Fibroblast of pulmonary artery (primary cell): Measurements from ENCODE around the gene PDZD7.
A peak's percentile ranks its signal among the peaks of the same experiment; 100 is the strongest.

Source experiments
- DNase-seq: peaks from one replicate; pipeline ENCODE4 v3.0.0-alpha.2; 2010; ENCODE audit warnings: low read depth
- H3K4me3 ChIP-seq: replicated peaks from 2 replicates; pipeline ENCODE4 v1.5.1; 2011; ENCODE audit warnings: low read depth, mild to moderate bottlenecking, control low read depth, low read length, moderate library complexity
- CTCF ChIP-seq: IDR thresholded peaks from 2 replicates; pipeline ENCODE4 v1.5.1; 2011; ENCODE audit warnings: mild to moderate bottlenecking, control low read depth, low read length, inconsistent platforms; ENCODE audit errors: missing control alignments

The PDZD7 gene

DNA sequence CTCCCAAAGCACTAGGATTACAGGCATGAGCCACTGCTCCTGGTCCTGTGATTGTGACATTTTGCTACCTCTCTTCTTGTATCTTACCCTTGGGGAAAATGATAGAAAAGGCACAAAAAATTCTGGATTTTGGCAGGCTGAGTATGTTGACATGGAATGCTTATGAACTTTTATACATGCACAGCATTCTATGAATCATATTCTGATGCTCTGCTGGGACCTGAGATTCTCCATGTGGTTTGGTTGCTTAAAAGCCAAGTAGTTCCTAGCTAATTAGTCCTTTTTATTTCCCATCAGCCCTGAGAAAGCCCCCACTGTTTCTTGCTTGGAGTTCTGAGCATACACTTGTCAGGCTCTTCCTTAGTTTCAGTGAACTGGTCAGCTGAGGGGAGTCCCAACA, 22.6 kb upstream of the PDZD7 start:
- DNase-seq: no peak
- TF ChIP-seq CTCF: no peak
- H3K4me3 ChIP-seq: no peak overlapping the region

DNA sequence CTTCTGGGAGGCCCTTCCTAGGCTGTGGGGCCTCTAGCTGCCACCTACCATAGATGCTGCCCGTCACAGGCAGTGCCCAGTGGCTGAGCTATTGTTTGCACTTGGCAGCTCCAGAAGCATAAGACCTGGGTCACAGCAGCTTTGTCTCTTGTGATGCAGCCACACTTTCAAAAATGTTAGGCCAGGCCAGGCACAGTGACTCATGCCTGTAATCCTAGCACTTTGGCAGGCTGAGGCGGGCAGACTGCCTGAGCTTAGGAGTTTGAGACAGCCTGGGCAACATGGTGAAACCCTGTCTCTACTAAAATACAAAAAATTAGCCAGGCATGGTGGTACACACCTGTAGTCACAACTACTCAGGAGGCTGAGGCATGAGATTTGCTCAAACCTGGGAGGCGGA, 21.4 kb upstream of the PDZD7 start:
- H3K4me3 ChIP-seq: no peak overlapping the region
- peak; percentile 70 for DNase-seq
- no peak for TF ChIP-seq CTCF

- peak overlapping the region; percentile 10 for H3K4me3 ChIP-seq
- peak; percentile 67 for TF ChIP-seq CTCF
- DNase-seq: peak; percentile 49
Observed at GRCh38 chr10:101050208-101051069, 19.5 kb upstream of the PDZD7 start.

DNA sequence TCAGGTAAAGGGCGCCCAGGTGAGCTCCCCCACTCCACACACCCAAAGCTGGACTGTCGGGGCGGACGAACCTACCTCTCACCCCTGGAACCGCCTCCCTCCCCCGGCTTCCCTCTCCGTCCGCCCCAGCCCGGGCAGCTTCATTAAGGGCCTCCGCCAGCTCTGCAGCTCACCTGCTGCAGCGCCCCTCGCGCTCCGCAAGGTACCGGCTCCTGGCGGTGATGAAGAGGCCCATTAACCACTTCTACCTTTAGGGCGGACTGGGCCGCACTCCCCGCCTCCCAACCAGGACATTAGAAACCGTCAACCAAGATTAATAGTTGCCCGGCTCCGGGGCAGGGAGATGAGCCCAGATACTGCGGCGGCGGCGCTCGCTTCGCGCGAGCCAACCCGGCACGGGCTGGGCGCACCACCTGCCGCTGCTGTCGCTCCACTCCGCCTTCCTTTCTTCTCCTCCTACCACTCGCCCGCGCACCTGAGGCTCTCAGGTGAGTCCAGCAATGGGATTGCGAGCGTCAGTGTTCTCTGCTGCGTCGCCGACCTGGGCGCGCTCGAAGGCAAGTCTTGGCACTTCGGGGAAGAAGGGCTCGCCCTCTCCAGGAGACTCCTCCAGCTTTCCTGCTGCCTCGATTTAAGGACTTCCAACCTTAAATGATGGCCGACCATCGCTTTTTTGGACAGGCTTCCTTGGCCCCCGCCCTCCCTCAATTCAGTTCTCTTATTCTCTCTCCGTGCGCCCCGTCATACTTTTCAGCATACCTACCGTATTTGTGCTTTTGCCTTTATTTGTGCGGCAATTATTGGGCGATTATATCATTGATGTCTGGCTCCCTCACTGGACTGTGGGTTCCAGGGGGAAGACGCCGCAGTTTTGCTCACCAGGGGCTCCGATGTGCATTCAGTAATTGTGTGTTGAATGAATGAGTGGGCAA, 17.3 kb upstream of the PDZD7 start:
- DNase-seq: no peak
- no peak for TF ChIP-seq CTCF
- H3K4me3 ChIP-seq: no peak overlapping the region

GRCh38 chr10:101047268-101047667, 16.3 kb upstream of the PDZD7 start:
- no peak overlapping the region for H3K4me3 ChIP-seq
- DNase-seq: no peak
- no peak for TF ChIP-seq CTCF

- no peak overlapping the region for H3K4me3 ChIP-seq
- no peak for TF ChIP-seq CTCF
- DNase-seq: no peak
Observed at GRCh38 chr10:101046332-101047238, 15.7 kb upstream of the PDZD7 start.
